Limb (tissue), 2 donors: ENCODE data around the gene COA1.
A peak's percentile ranks its signal among the peaks of the same experiment; 100 is the strongest.
"Not testable (repeated sequence)": the region's sequence is repeated elsewhere in the genome, so short reads cannot be mapped to it uniquely, and the experiment has no call there.

Experiments
- DNase-seq, 2 donors: peaks; one replicate each; pipeline ENCODE4 v3.0.0-alpha.2; 2016; ENCODE audit errors: extremely low spot score in 2 of 2

Gene COA1

DNA sequence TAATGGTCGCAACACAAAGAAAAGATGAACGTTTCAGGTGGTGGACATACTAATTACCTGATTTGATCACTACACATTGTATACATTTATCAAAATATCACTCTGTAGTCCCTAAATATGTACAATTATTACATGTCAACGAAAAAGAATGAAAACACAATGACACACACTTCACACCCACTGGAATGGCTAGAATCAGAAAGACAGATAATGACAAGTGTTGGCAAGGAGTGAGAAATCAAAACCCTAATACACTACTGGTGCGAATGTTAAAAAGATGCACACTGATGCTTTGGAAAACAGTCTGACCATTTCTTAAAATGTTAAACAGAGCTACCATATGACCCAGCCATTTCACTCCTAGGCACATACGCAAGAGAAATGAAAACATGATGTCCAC, 2.3 kb downstream of the COA1 start:
- no peak for DNase-seq

- no peak for DNase-seq
Observed at GRCh38 chr7:43726466-43726865, 2.9 kb downstream of the COA1 start.

- DNase-seq, result no peak
Observed at GRCh38 chr7:43725251-43725650, 4.1 kb downstream of the COA1 start.

GRCh38 chr7:43723007-43723341, 6.3 kb downstream of the COA1 start:
- DNase-seq, result no peak

GRCh38 chr7:43721193-43721806, 8.0 kb downstream of the COA1 start:
- peak in 1 of 2 donors; percentile 32 for DNase-seq

DNA sequence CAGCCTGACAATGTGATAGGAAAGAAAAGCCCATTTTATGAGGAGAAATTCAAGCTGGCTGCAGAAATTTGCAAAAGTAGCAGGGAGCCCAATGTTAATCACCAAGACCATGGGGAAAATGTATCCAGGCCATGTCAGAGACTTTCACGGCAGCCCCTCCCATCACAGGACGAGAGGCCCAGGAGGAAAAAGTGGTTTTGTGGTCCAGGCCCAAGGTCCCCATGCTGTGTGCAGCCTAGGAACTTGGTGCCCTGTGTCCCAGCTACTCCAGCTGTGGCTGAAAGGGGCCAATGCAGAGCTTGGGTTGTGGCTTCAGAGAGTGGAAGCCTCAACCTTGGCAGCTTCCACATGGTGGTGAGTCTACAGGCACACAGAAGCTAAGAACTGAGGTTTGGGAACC, 12.7 kb downstream of the COA1 start:
- DNase-seq, result no peak

DNA sequence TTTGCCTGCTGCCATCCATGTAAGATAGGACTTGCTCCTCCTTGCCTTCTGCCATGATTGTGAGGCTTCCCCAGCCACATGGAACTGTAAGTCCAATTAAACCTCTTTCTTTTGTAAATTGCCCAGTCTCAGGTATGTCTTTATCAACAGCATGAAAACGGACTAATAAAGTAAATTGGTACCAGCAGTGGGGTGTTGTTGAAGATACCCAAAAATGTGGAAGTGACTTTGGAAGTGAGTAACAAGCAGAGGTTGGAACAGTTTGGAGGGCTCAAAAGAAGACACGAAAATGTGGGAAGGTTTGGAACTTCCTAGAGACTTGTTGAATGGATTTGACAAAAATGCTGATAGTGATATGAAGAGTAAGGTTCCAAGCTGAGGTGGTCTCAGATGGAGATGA, 13.4 kb downstream of the COA1 start:
- not testable (repeated sequence) for DNase-seq

DNA sequence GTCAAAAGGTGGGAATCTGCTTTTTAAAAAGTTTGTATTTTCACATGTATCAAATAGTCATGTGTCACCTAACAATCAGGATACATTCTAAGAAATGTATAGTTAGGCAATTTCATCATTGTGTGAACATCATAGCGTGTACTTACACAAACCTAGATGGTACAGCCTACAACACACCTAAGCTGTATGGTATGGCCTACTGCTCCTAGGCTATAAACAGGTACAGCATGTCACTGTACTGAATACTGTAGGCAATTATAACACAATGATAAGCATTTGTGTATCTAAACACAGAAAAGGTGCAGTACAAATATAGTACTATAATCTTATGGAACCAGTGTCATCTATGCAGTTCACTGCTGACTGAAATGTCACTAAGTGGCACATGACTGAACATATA, 17.8 kb downstream of the COA1 start:
- DNase-seq, result no peak

DNA sequence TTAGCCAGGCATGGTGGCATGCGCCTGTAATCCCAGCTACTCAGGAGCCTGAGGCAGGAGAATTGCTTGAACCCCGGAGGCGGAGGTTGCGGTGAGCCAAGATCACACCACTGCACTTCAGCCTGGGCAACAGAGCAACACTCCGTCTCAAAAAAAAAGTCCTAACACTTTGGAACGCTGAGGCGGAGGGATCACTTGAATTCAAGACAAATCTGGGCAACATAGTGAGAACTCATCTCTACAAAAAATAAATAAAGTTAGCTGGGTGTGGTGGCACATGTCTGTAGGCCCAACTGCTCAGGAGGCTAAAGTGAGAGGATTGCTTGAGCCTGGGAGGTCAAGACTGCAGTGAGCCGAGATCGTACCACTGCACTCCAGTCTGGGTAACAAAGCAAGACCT, 21.3 kb downstream of the COA1 start:
- DNase-seq, result not testable (repeated sequence)

DNA sequence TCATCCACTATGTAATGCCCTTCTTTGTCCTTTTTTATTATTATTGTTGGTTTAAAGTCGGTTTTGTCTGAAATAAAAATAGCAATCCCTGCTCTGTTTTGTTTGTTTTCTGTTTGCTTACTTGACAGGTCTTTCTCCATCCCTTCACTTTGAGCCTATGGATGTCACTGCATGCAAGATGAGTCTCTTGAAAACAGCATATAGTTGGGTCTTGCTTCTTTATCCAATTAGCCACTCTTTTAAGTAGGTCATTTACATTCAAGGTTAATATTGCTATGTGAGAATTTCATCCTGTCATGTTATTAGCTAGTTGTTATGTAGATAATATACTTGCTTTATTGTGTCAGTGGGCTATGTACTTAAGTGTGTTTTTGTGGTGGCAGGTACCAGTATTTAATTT, 25.8 kb downstream of the COA1 start:
- DNase-seq, result no peak

GRCh38 chr7:43702974-43703373, 26.3 kb downstream of the COA1 start:
- no peak for DNase-seq

GRCh38 chr7:43701929-43702328, 27.4 kb downstream of the COA1 start:
- no peak for DNase-seq

GRCh38 chr7:43701500-43701854, 27.8 kb downstream of the COA1 start:
- DNase-seq, result no peak

DNA sequence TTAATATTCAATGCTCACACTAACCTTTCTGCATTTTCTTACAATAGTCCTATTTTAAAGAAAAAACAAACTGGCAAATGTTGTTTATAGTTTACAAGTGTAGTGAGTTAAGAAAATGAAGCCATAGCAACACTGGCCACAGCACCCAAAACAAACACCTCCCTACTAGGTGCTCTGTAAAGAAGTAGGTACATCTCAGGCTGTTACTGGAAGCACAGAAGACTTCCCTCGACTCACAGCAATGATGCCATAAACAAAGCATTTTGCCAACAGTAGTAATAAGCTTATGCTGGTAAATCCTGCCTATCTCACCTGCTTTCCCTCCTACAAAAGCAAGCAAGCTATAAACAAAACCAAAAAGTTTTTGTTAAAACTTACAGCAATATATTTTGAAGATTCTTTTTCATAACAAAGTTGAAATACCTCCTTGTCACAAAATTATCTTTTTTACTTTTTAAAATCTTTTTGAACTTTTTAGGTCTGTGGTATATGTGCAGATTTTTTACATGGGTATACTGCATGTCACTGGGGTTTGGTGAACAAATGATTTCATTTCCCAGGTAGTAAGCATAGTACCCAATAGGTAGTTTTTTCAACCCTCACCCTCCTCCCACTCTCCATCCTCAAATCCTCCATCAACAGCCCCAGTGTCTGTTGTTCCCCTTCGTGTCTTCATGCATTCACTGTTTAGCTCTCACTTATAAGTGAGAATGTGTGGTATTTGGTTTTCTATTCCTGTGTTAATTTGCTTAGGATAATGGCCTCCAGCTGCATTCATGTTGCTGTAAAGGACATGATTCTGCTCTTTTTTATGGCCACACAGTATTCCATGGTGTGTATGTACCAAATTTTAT, 28.4 kb downstream of the COA1 start:
- no peak for DNase-seq

- peak in 1 of 2 donors; percentile 79 for DNase-seq
Observed at GRCh38 chr7:43700059-43700501, 29.2 kb downstream of the COA1 start.

DNA sequence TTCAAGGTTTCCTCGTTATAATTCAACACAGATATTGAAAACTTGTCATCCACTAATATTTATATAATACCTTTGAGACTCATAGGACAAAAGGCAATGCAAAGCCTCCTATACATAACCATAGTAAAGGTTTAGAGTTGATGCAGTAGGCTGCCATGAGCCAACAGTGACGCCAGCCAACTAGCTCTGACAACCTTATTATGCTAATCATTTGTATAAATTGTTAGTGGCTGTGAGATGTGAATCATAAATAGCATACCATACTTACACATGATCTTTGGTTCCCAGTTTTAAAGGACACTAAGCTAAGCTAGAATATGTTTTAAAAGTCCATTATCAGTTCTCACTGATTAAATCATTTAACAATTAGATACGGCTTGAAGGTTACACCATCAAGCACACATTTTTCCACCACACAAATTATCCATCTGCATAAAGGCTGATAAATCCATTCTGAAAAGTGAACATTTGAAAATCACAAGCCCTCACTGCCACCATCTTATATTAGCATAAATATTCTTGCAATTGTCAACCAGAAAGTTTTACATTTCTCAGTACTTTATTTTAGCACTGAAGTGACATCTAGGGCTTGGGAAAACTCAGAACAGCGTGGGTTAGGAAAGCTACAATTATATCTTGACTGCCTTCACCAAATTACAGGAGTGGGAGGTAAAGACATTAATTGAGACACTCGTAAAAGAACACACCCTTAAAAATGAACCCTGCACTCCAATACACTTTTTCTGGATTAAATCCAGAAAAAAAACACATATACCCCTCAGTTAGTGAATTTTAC, 30.7 kb downstream of the COA1 start:
- no peak for DNase-seq

DNA sequence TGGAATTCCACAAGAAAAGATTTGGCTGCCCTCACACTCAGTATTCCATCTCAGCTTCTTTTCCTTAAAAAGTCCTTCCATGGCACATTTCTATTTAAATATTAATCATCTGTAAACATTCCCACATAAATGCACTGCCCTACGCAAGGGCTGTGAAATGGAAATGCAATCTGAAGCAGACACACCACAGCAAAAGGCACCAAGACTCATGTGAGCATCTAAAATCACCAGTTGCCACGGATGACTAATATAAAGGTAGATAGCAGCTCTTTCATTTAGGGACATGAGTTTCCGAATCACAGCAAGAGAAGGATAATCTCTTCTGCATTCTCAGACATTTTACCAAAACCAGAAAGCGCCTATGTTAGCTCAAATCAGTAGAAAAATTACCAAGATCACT, 31.6 kb downstream of the COA1 start:
- no peak for DNase-seq

GRCh38 chr7:43695365-43695764, 34.0 kb downstream of the COA1 start:
- no peak for DNase-seq

DNA sequence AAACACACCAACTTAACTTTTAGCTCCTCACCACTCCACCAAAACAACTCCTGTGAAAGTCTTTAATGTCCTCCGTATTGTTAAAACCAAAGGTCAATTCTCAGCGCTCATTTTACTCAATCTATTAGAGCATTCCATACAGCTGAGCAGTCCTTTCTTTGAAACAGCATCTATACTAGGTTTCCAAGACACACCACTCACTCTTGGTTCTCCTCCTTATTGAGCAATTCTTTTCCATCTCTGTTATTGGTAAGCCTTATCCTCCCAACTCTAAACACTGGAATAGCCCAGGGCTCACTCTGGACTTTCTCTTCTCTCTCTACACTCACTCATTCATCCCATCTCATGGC, 34.9 kb downstream of the COA1 start:
- DNase-seq, result no peak

GRCh38 chr7:43693687-43694398, 35.5 kb downstream of the COA1 start:
- DNase-seq, result no peak

- DNase-seq, result no peak
Observed at GRCh38 chr7:43692582-43693373, 36.5 kb downstream of the COA1 start.
